ENCODE measurements around the gene RASGRF1. TPM values are rescaled to one million over a fixed set of nuclear protein-coding genes. Genes with fewer than 3 reads are reported as not detected.

The RASGRF1 gene
- total and polyA plus RNA-seq, 2 experiments from 2014 or later: 0.05 to 0.24 TPM

DNA sequence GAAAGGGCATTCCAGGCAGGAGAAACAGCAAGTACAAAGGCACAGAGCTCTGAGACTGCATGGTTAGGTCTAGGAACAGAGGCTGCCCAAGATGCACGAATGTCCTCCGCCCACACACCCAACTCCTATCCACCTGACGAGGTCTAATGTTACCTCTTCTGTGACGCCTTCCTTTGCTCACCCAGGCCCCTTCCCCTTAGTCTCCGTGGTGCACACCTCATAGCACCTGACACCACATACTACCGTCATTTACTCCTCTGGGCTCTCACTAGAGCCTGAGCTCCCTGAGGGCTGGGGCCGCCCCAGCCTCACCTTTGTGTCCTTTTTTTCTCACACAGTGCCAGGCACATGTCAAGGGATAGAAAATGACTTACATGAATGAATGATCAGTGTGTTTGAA, 31.0 kb upstream of the RASGRF1 start (continued):
- TF ChIP-seq, protein P1, sequence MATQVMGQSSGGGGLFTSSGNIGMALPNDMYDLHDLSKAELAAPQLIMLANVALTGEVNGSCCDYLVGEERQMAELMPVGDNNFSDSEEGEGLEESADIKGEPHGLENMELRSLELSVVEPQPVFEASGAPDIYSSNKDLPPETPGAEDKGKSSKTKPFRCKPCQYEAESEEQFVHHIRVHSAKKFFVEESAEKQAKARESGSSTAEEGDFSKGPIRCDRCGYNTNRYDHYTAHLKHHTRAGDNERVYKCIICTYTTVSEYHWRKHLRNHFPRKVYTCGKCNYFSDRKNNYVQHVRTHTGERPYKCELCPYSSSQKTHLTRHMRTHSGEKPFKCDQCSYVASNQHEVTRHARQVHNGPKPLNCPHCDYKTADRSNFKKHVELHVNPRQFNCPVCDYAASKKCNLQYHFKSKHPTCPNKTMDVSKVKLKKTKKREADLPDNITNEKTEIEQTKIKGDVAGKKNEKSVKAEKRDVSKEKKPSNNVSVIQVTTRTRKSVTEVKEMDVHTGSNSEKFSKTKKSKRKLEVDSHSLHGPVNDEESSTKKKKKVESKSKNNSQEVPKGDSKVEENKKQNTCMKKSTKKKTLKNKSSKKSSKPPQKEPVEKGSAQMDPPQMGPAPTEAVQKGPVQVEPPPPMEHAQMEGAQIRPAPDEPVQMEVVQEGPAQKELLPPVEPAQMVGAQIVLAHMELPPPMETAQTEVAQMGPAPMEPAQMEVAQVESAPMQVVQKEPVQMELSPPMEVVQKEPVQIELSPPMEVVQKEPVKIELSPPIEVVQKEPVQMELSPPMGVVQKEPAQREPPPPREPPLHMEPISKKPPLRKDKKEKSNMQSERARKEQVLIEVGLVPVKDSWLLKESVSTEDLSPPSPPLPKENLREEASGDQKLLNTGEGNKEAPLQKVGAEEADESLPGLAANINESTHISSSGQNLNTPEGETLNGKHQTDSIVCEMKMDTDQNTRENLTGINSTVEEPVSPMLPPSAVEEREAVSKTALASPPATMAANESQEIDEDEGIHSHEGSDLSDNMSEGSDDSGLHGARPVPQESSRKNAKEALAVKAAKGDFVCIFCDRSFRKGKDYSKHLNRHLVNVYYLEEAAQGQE (IDR thresholded peaks at IDR 0.05; ENCODE audit: unreplicated experiment): no peak

DNA sequence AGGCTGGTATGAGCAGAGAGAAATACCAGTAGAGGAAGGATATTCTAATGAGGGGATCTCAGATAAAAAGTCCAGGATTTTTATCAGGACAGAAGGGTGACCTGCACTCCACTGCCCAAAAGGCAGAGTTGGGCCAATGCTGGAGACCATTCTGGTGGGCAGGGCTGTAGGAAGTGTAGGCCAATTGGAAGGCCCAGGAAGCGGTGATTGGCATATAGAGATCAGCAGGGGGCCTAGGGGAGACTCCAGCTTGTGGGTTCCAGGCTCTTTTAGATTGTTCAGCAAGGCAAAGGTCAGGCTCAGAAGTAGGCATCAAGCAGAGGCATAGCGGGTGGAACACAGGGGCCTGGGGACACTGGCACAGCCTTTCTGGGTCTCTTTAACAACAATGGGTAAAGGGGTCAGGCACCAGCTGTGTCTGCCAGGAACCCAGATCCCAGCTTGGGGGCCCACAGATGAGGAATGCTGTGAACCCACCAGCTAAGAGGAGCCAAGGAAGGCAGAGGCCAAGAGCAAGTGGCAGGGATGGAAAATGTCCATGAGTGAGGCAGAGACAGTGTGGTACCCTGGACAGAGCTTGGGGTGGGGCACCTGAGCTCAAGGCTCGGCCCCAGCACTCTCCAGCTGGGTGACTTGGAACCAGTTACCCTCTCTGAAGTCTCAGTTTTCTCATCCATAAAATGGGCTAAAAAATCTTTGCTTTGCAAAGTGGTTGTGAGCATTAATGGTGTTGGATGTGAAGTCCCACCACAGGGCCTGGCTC, 27.0 kb upstream of the RASGRF1 start:
- no peaks in the 10 kb centered on the region for H3K4me1 ChIP-seq (ENCODE audit: insufficient read depth)
- Mint-ChIP-seq H3K4me1 (no peaks in the 10 kb centered on the region), H3K9me3 (no peaks in the 10 kb centered on the region), H3K27ac (no peak overlapping the region), H3K36me3 (ENCODE audit: low read depth) (no peaks in the 10 kb centered on the region), H3K27me3 (ENCODE audit: insufficient read depth, low read depth, poor library complexity) (peaks cover 5% of the 10 kb centered on the region), H3K4me3 (no peak overlapping the region)
- H3K4me2 ChIP-seq: no peak overlapping the region
- H4K20me1 ChIP-seq (replicated peaks; ENCODE audit: insufficient read depth): no peaks in the 10 kb centered on the region
- no peaks in the 10 kb centered on the region for H3K27me3 ChIP-seq (ENCODE audit: insufficient read depth)
- no peak overlapping the region for H3K27ac ChIP-seq (ENCODE audit: low read depth)
- DNase-seq (ENCODE audit: low spot score) (peak; percentile 54), ATAC-seq (peak; percentile 85)
- peak overlapping the region; percentile 80; the same call in 1 of the 2 replicates for H2AFZ ChIP-seq
- H3K36me3 ChIP-seq (ENCODE audit: insufficient read depth): no peaks in the 10 kb centered on the region
- no peak for TF ChIP-seq JUNB (IDR thresholded peaks at IDR 0.05; ENCODE audit: unreplicated experiment)
- TF ChIP-seq, protein P1 (IDR thresholded peaks at IDR 0.05; ENCODE audit: unreplicated experiment): peak; percentile 55
- H3K4me3 ChIP-seq: no peak overlapping the region
- no peaks in the 10 kb centered on the region for H3K79me2 ChIP-seq (replicated peaks; ENCODE audit: insufficient read depth)
- H3K9me2 ChIP-seq (ENCODE audit: insufficient read depth): no peaks in the 10 kb centered on the region
- H3F3A ChIP-seq (replicated peaks; ENCODE audit: low read depth): no peaks in the 10 kb centered on the region

DNA sequence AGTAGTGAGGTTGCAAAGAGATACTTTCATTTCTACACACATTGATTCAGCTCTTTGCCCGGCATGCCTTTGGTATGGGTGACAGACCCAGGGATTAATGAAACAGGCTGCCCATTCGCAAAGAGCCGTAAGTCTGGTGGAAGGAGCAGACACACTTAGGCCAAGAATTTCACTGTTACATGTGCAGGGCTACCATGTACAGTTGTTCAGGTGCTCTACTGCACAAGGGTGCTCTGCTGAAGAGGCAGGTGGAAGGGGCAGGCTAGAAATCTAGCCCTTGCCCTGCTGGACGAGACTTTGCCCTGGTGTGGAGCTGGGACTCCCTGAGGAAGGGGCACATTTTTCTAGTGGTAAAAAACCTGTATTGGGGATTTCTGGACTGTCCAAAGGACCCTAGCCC, 26.2 kb upstream of the RASGRF1 start:
- no peak for TF ChIP-seq NANOG (IDR thresholded peaks at IDR 0.05; ENCODE audit: borderline replicate concordance)
- no peaks in the 10 kb centered on the region for H3K36me3 ChIP-seq (ENCODE audit: insufficient read depth)
- ATAC-seq: no peak
- H3F3A ChIP-seq (replicated peaks; ENCODE audit: low read depth): no peaks in the 10 kb centered on the region
- no peaks in the 10 kb centered on the region for H3K4me1 ChIP-seq (ENCODE audit: insufficient read depth)
- Mint-ChIP-seq H3K27ac (no peak overlapping the region), H3K4me3 (no peak overlapping the region), H3K4me1 (no peaks in the 10 kb centered on the region), H3K27me3 (ENCODE audit: insufficient read depth, low read depth, poor library complexity) (no peaks in the 10 kb centered on the region), H3K36me3 (ENCODE audit: low read depth) (no peaks in the 10 kb centered on the region), H3K9me3 (no peaks in the 10 kb centered on the region)
- H3K9me2 ChIP-seq (ENCODE audit: insufficient read depth): no peaks in the 10 kb centered on the region
- no peaks in the 10 kb centered on the region for H4K20me1 ChIP-seq (replicated peaks; ENCODE audit: insufficient read depth)
- H3K4me3 ChIP-seq: no peak overlapping the region
- DNase-seq (ENCODE audit: low spot score): no peak
- no peaks in the 10 kb centered on the region for H3K79me2 ChIP-seq (replicated peaks; ENCODE audit: insufficient read depth)
- no peaks in the 10 kb centered on the region for H3K27me3 ChIP-seq (ENCODE audit: insufficient read depth)
- H3K27ac ChIP-seq (ENCODE audit: low read depth): no peak overlapping the region
- H2AFZ ChIP-seq: no peak overlapping the region; the same call in 1 of the 2 replicates
- no peak overlapping the region for H3K4me2 ChIP-seq

Measured in GM23338 (cell line).